Vagina (tissue), 2 donors: ENCODE results near the gene FBXW2.

Experiments
- POLR2A ChIP-seq, 2 donors: fragments of 450-650 bp; IDR thresholded peaks; one replicate each; pipeline ENCODE4 v1.6.1; 2017; ENCODE audit warnings: antibody characterized with exemption in 2 of 2, mild to moderate bottlenecking in 2 of 2, moderate library complexity in 2 of 2
- POLR2AphosphoS5 ChIP-seq, 2 donors: sonication (generic); formaldehyde crosslinking; IDR thresholded peaks; one replicate each; pipeline ENCODE4 v1.9.0; 2017; ENCODE audit warnings: antibody characterized with exemption in 2 of 2, mild to moderate bottlenecking in 2 of 2, low read depth in 1 of 2; ENCODE audit not compliant: insufficient read depth in 1 of 2
- TF ChIP-seq, protein P1 (sequence below), 3 experiments: fragments of 450-650 bp in 2 of 3; fragments of 200-600 bp in 1 of 3; sonication (generic) in 1 of 3; IDR thresholded peaks; one replicate each; pipeline ENCODE4 v1.5.1; 2017 to 2019; ENCODE audit warnings: antibody characterized with exemption in 3 of 3, mild to moderate bottlenecking in 2 of 3, moderate library complexity in 2 of 3

DNA sequence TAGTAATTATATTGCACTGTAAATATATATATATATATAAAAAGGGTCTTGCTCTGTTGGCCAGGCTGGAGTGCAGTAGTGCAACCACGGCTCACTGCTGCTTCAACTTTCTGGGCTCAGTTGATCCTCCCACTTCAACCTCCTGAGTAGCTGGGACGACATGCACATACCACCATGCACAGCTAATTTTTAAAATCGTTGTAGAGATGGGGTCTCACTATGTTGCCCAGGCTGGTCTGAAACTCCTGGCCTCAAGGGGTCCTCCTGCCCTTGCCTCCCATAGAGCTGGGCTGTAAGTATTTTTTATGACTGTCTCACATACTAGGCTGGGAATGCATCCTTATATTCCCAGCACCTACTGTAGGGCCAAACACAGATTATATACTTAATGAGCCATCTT is 37.6 kb upstream of the FBXW2 start:
- TF ChIP-seq, protein P1, sequence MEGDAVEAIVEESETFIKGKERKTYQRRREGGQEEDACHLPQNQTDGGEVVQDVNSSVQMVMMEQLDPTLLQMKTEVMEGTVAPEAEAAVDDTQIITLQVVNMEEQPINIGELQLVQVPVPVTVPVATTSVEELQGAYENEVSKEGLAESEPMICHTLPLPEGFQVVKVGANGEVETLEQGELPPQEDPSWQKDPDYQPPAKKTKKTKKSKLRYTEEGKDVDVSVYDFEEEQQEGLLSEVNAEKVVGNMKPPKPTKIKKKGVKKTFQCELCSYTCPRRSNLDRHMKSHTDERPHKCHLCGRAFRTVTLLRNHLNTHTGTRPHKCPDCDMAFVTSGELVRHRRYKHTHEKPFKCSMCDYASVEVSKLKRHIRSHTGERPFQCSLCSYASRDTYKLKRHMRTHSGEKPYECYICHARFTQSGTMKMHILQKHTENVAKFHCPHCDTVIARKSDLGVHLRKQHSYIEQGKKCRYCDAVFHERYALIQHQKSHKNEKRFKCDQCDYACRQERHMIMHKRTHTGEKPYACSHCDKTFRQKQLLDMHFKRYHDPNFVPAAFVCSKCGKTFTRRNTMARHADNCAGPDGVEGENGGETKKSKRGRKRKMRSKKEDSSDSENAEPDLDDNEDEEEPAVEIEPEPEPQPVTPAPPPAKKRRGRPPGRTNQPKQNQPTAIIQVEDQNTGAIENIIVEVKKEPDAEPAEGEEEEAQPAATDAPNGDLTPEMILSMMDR (IDR thresholded peaks at IDR 0.05) = no peak
- no peak for TF ChIP-seq POLR2A (IDR thresholded peaks at IDR 0.05)
- TF ChIP-seq POLR2AphosphoS5 (IDR thresholded peaks at IDR 0.05; ENCODE audit: insufficient read depth in 1 of 2, low read depth in 1 of 2) = no peak
